GM19351 (cell line): ENCODE data around the gene CD96.
"Not testable (repeated sequence)": the region's sequence is repeated elsewhere in the genome, so short reads cannot be mapped to it uniquely, and the experiment has no call there.

Source experiments
- ATAC-seq: cut with Tn5 transposase; IDR thresholded peaks from one replicate; pipeline ENCODE4 v1.9.1; 2021; ENCODE audit warnings: mild to moderate bottlenecking, moderate library complexity; ENCODE audit not compliant: unreplicated experiment

CD96 gene

GRCh38 chr3:111548092-111548491, 6.1 kb downstream of the CD96 start:
- ATAC-seq, result peak; percentile 61

GRCh38 chr3:111548756-111549155, 6.8 kb downstream of the CD96 start:
- ATAC-seq, result no peak

GRCh38 chr3:111561902-111562301, 19.9 kb downstream of the CD96 start:
- ATAC-seq, result not testable (repeated sequence)

GRCh38 chr3:111566844-111567243, 24.8 kb downstream of the CD96 start:
- no peak for ATAC-seq

- ATAC-seq, result no peak
These were observed 26.4 kb downstream of the CD96 start for GRCh38 chr3:111568355-111568754.

GRCh38 chr3:111568911-111569310, 26.9 kb downstream of the CD96 start:
- ATAC-seq, result no peak

GRCh38 chr3:111570404-111571030, 28.5 kb downstream of the CD96 start:
- no peak for ATAC-seq

GRCh38 chr3:111571282-111571681, 29.3 kb downstream of the CD96 start:
- ATAC-seq, result no peak

GRCh38 chr3:111571907-111572460, 30.0 kb downstream of the CD96 start:
- no peak for ATAC-seq

GRCh38 chr3:111577113-111577512, 35.1 kb downstream of the CD96 start:
- ATAC-seq, result no peak

GRCh38 chr3:111577798-111578685, 36.0 kb downstream of the CD96 start:
- ATAC-seq, result peak; percentile 96

- no peak for ATAC-seq
These were observed 36.9 kb downstream of the CD96 start for GRCh38 chr3:111578867-111579266.

- no peak for ATAC-seq
These were observed 37.5 kb downstream of the CD96 start for GRCh38 chr3:111579495-111579894.

- no peak for ATAC-seq
These were observed 39.6 kb downstream of the CD96 start for GRCh38 chr3:111581403-111582119.

GRCh38 chr3:111582120-111582474, 40.1 kb downstream of the CD96 start:
- ATAC-seq, result no peak

GRCh38 chr3:111584744-111585143, 42.7 kb downstream of the CD96 start:
- no peak for ATAC-seq

GRCh38 chr3:111585217-111585616, 43.2 kb downstream of the CD96 start:
- no peak for ATAC-seq

- ATAC-seq, result no peak
These were observed 46.5 kb downstream of the CD96 start for GRCh38 chr3:111588527-111588926.

GRCh38 chr3:111589303-111590142, 47.5 kb downstream of the CD96 start:
- ATAC-seq, result no peak

GRCh38 chr3:111590143-111590491, 48.1 kb downstream of the CD96 start:
- ATAC-seq, result no peak

GRCh38 chr3:111591555-111591954, 49.6 kb downstream of the CD96 start:
- no peak for ATAC-seq
